ENCODE data around the gene PCNX4. TPM values are rescaled to one million over a fixed set of nuclear protein-coding genes. Genes with fewer than 3 reads are reported as not detected.
"Not testable (repeated sequence)": the region's sequence is repeated elsewhere in the genome, so short reads cannot be mapped to it uniquely, and the experiment has no call there.

PCNX4 gene
- 10 to 100 TPM; 26.3 to 26.9 TPM for total RNA-seq

DNA sequence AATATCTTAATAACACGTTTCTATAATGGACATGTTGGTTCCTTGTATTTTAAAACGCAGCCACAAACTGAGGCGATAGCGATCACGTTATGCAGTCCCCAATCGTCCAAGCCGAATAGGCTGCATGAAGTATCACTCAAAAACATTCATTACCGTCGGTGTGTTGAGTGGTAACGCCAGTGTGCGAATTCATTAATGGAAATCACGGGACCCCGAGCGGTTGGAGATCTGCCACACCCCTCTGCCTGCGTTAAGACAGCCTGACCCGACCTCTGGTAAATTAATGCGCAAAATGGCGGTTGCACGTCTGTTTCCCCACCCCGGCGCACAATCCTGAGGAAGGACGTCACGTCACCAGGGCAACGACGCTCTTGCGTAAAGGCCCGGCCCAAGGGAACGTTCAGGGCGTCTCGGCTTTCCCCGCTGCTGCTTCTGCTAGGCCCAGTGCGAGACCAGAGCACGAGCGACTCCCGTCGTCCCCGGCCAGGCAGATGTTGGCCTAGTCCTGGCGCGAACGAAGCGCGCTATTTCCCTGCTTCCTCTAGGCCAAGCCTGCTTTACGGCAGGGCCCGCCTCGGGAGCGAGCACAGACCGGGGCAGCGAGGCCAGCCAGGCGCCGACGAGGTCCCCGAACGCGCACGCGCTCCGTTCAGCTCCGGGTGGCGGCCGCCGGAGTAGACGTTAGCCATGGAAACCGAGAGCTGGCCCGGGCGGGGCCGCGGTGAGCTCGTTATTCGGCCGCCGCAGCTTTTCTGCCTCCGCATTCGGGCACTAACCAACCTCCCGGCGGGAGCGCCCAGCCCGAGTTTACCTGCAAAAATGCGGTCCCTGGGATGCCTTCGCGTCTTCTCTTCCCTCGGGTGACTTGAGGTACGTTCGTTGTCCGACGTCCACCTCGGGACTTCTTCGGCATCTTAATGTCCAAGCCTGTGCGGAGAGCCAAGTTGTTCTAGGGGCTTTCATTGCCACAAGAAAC, at the start of gene PCNX4:
PCNX4 (plus strand) TSS at position 374 of the 976 bp plus-strand sequence. CDS start 15,716 bp downstream, outside the sequence.
- Mint-ChIP-seq H3K4me3 (peak within 1 kb of the TSS; percentile 95), H3K9me3 (no peaks in the 10 kb centered on the region), H3K27ac (peak within 1 kb of the TSS; percentile 91), H3K4me1 (ENCODE audit: low read depth) (peaks cover 30% of the 10 kb centered on the region), H3K36me3 (peaks cover 7% of the 10 kb centered on the region), H3K27me3 (no peaks in the 10 kb centered on the region)
- CTCF ChIA-PET, result interaction anchor here (0.9 to 2.7 kb wide), 4 partner anchors 9 to 240 kb away, joined by 3 to 10 read pairs (median 6); partner anchors contain the start of gene DHRS7
- POLR2A ChIA-PET, result interaction anchor here (0.9 to 3.2 kb wide), 6 partner anchors 14 to 157 kb away, joined by 3 to 17 read pairs (median 4); partner anchors contain the start of gene PPM1A
- intact Hi-C loops (cut with micrococcal nuclease), result loop anchor here (1.0 to 10.0 kb wide), 9 partner anchors 19 to 1797 kb away; partner anchors contain the start of genes ARID4A, JKAMP, L3HYPDH and PPM1A
- peak; percentile 95 for DNase-seq

- H3K4me3 Mint-ChIP-seq; POLR2A ChIA-PET; H3K27me3 Mint-ChIP-seq; H3K9me3 Mint-ChIP-seq; intact Hi-C loops (cut with micrococcal nuclease); H3K36me3 Mint-ChIP-seq; DNase-seq; H3K27ac Mint-ChIP-seq: not testable (repeated sequence)
- H3K4me1 Mint-ChIP-seq (ENCODE audit: low read depth), result peaks cover 18% of the 10 kb centered on the region
- CTCF ChIA-PET, result interaction anchor here (0.6 kb wide), 1 partner anchor 15 kb away, joined by 4 read pairs; no protein-coding TSS in a partner anchor
Measured at GRCh38 chr14:60047976-60048375, 43.7 kb upstream of the PCNX4 start.

DNA sequence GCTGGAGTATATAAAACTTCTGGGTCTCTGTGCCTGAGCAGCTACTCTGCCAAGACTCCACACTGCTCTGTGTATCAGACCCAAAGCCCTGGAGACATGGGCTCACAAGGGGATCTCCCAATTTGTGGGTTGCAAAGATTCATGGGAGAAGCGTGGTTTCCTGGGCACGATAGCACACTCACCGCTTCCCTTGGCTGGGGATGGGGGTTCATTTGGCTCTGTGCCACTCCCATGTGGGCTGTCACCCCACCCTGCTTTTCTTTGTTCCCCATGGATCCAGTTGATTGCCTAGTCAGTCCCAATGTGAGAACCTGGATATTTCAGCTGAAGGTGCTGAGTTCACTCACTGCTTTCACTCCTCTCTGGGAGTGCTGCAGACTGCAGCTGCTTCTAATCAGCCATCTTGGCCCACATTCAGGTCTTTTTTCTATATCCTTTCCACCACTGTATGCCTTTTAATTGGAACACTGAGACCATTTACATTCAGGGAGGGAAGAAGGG, 40.0 kb upstream of the PCNX4 start:
- intact Hi-C loops (cut with micrococcal nuclease), result no loop called here
- H3K27me3 Mint-ChIP-seq, result peaks cover 5% of the 10 kb centered on the region
- no peaks in the 10 kb centered on the region for H3K36me3 Mint-ChIP-seq
- POLR2A ChIA-PET, result no interaction called here
- CTCF ChIA-PET, result no interaction called here
- H3K4me1 Mint-ChIP-seq (ENCODE audit: low read depth), result peaks cover 18% of the 10 kb centered on the region
- no peaks in the 10 kb centered on the region for H3K9me3 Mint-ChIP-seq
- no peak overlapping the region for H3K27ac Mint-ChIP-seq
- no peak overlapping the region for H3K4me3 Mint-ChIP-seq
- DNase-seq, result peak; percentile 28

DNA sequence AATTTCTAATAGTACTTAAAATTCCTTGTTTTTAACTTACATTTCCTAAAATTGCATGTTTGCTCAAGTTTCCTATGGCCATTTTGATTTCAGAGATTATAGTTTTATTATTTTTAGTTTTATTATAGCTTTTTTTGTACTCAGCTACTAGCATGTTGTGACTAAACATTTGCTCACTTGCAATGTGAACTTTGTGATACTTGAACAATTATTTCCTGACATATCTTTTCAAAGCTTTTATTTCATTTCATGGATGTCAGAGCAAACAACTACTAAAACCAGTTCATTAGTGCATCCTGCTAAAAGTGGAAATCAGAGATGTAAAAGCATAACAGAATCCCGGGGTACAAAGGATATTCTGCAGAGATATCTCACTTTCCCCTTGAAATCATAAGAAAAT, 33.6 kb upstream of the PCNX4 start:
- Mint-ChIP-seq H3K36me3 (no peaks in the 10 kb centered on the region), H3K4me1 (ENCODE audit: low read depth) (no peaks in the 10 kb centered on the region), H3K4me3 (no peak overlapping the region), H3K27me3 (peaks cover 9% of the 10 kb centered on the region), H3K27ac (no peak overlapping the region), H3K9me3 (no peaks in the 10 kb centered on the region)
- ChIA-PET POLR2A (no interaction called here), CTCF (interaction anchor here (0.9 to 1.4 kb wide), 2 partner anchors 8 to 126 kb away, joined by 3 to 4 read pairs; no protein-coding TSS in a partner anchor)
- DNase-seq, result no peak
- intact Hi-C loops (cut with micrococcal nuclease), result no loop called here

- peaks cover 4% of the 10 kb centered on the region for H3K27me3 Mint-ChIP-seq
- H3K9me3 Mint-ChIP-seq, result no peaks in the 10 kb centered on the region
- no peaks in the 10 kb centered on the region for H3K36me3 Mint-ChIP-seq
- CTCF ChIA-PET, result interaction anchor here (1.6 kb wide), 2 partner anchors 122 to 126 kb away, joined by 3 to 12 read pairs; no protein-coding TSS in a partner anchor
- H3K27ac Mint-ChIP-seq, result no peak overlapping the region
- DNase-seq, result no peak
- intact Hi-C loops (cut with micrococcal nuclease), result no loop called here
- H3K4me3 Mint-ChIP-seq, result no peak overlapping the region
- no peaks in the 10 kb centered on the region for H3K4me1 Mint-ChIP-seq (ENCODE audit: low read depth)
- POLR2A ChIA-PET, result no interaction called here
Measured at GRCh38 chr14:60061371-60061770, 30.4 kb upstream of the PCNX4 start.

DNA sequence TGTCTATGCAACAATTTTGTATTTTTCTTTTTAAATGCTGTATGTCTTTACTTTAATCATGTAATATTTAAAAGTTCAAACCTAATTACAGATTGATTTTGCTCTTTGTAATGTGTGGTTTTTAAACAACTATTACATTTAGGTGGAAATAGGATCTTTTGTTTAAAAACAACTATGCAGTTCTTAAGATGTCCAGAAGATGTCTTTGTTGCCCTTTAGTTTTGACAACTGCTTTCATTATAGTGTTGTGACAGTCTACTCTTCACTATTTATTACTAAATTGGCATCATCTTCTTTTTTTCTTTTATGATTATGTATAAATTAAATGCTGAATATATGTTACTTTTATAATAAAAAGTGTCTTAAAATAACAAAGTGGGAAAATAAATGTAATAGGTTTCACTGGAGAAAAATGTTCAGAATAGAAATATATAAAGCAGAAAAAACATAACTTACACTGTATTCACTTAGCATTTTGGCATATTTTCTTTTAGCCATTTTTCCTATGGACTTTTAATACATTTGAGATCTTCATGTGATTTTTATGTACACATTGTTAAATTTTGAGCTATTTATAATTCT, 27.1 kb upstream of the PCNX4 start:
- CTCF ChIA-PET, result interaction anchor here (1.0 to 5.5 kb wide), 3 partner anchors 100 to 120 kb away, joined by 7 to 68 read pairs (median 12); partner anchors contain the start of gene DHRS7
- no peaks in the 10 kb centered on the region for H3K4me1 Mint-ChIP-seq (ENCODE audit: low read depth)
- no peak overlapping the region for H3K4me3 Mint-ChIP-seq
- no peaks in the 10 kb centered on the region for H3K36me3 Mint-ChIP-seq
- DNase-seq, result no peak
- intact Hi-C loops (cut with micrococcal nuclease), result loop anchor here (1.0 kb wide), 1 partner anchor 120 kb away; no protein-coding TSS in a partner anchor
- no peaks in the 10 kb centered on the region for H3K9me3 Mint-ChIP-seq
- POLR2A ChIA-PET, result no interaction called here
- peaks cover 4% of the 10 kb centered on the region for H3K27me3 Mint-ChIP-seq
- no peak overlapping the region for H3K27ac Mint-ChIP-seq

DNA sequence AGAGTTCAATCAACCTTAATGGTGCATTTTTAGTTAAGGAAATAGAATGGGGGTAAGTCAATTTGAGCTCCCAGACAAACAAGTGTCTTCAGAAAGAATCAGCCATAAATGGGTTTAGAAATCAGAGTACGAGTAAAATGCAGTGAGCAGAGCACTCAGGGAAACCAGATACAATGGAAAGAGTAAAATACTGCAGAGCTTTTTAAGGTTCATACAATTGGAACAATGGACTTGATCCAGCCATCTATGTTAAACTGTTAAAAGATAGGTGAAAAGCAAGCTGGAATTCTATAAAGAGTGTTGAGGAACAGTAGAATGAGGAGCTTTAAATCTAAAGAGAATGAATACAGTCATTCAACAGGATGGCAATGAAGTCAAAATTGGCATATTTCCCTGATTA, 23.8 kb upstream of the PCNX4 start:
- H3K36me3 Mint-ChIP-seq, result no peaks in the 10 kb centered on the region
- ChIA-PET POLR2A (no interaction called here), CTCF (interaction anchor here (0.6 to 5.5 kb wide), 2 partner anchors 117 to 179 kb away, joined by 6 to 68 read pairs; no protein-coding TSS in a partner anchor)
- DNase-seq, result no peak
- no peaks in the 10 kb centered on the region for H3K4me1 Mint-ChIP-seq (ENCODE audit: low read depth)
- no peaks in the 10 kb centered on the region for H3K27me3 Mint-ChIP-seq
- H3K4me3 Mint-ChIP-seq, result no peak overlapping the region
- intact Hi-C loops (cut with micrococcal nuclease), result no loop called here
- H3K9me3 Mint-ChIP-seq, result no peaks in the 10 kb centered on the region
- H3K27ac Mint-ChIP-seq, result no peak overlapping the region

DNA sequence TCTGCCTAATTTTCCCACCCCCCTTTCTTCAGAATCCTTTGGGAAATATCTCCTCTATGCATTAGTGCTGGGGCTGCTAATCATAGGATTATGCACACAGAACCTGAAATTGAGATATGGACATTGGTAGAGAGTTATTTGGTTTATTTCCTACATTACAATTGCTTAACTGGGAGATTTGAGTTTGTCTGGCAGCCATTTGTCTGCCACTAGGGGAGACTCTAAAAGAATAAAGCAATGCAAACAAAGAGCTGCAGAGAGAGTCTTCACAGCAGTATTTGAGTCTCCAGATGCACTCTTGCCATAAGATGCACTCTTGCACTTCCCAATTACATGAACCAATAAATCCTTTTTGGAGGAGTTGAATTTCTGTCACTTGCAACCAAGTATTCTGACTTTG, 12.0 kb upstream of the PCNX4 start:
- Mint-ChIP-seq H3K4me1 (ENCODE audit: low read depth) (no peaks in the 10 kb centered on the region), H3K4me3 (no peak overlapping the region), H3K27me3 (peaks cover 8% of the 10 kb centered on the region), H3K36me3 (peaks cover 12% of the 10 kb centered on the region), H3K27ac (no peak overlapping the region), H3K9me3 (peaks cover 9% of the 10 kb centered on the region)
- DNase-seq, result no peak
- intact Hi-C loops (cut with micrococcal nuclease), result no loop called here
- ChIA-PET POLR2A (no interaction called here), CTCF (interaction anchor here (0.9 kb wide), 1 partner anchor 11 kb away, joined by 3 read pairs; no protein-coding TSS in a partner anchor)

DNA sequence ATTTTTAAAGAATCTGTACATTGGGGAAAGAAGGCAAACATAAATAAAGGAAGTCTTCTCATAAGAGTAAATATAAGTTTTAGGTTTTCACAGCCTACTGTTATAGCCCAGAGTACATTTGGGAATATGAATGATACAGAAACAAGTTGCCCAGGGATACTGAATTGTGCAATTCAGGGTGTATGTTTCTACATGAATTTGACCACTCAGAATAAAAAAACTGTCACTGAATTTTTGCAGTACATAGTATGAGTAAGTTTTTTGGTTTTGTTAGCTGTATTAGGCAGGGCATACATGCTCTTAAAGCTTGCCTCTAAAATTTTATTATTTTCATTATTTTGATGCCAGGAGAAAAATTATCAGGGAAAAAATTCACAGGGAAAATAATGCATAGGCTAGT, 6.6 kb upstream of the PCNX4 start:
- no peaks in the 10 kb centered on the region for H3K36me3 Mint-ChIP-seq
- POLR2A ChIA-PET, result no interaction called here
- intact Hi-C loops (cut with micrococcal nuclease), result no loop called here
- no peak overlapping the region for H3K4me3 Mint-ChIP-seq
- no peaks in the 10 kb centered on the region for H3K27me3 Mint-ChIP-seq
- CTCF ChIA-PET, result interaction anchor here (0.5 kb wide), 1 partner anchor 246 kb away, joined by 3 read pairs; no protein-coding TSS in a partner anchor
- DNase-seq, result no peak
- H3K9me3 Mint-ChIP-seq, result no peaks in the 10 kb centered on the region
- H3K27ac Mint-ChIP-seq, result no peak overlapping the region
- H3K4me1 Mint-ChIP-seq (ENCODE audit: low read depth), result no peaks in the 10 kb centered on the region

DNA sequence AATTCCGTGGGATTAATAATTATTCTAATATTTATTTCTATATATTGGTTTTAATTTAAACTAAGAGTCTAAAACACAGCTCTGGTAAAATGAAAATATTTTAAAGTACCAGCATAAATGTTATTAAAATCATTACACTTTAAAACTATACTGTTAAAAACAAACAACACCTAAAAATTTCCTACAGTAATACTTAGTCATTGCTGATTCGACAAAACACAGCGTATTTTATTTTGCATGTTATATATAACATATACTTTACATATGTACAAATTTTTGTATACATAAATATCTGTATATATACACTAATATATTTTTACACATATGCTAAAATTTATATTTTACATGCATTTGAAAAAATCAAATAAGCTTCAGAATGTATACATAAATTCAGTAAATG, 6.0 kb upstream of the PCNX4 start:
- Mint-ChIP-seq H3K27ac (no peak overlapping the region), H3K27me3 (no peaks in the 10 kb centered on the region), H3K9me3 (no peaks in the 10 kb centered on the region), H3K36me3 (peaks cover 1% of the 10 kb centered on the region), H3K4me1 (ENCODE audit: low read depth) (peaks cover 2% of the 10 kb centered on the region), H3K4me3 (no peak overlapping the region)
- DNase-seq, result no peak
- intact Hi-C loops (cut with micrococcal nuclease), result no loop called here
- ChIA-PET POLR2A (no interaction called here), CTCF (interaction anchor here (0.9 kb wide), 1 partner anchor 121 kb away, joined by 3 read pairs; no protein-coding TSS in a partner anchor)

DNA sequence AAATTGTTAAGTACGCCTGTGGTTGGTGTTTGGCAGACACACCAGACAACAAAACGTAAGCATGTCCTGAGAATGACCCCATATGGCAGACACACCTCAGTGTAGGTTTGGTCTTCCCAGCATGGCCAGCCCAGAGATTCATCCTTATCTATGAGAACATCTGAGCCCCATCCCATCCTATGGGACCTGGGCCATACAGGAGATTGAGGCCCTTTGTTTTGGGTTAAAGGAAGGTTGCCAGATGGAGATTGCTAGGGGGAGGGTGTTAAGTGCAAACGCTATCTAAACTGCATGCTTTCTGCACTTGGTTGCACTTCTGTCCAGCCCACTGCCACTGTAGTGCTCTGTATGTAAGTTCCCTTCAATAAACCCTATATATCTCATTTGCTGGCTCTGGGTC, 4.1 kb upstream of the PCNX4 start:
- no peaks in the 10 kb centered on the region for H3K9me3 Mint-ChIP-seq
- DNase-seq, result no peak
- CTCF ChIA-PET, result no interaction called here
- no peaks in the 10 kb centered on the region for H3K27me3 Mint-ChIP-seq
- POLR2A ChIA-PET, result no interaction called here
- H3K4me1 Mint-ChIP-seq (ENCODE audit: low read depth), result peaks cover 4% of the 10 kb centered on the region
- H3K27ac Mint-ChIP-seq, result no peak overlapping the region
- no peak overlapping the region for H3K4me3 Mint-ChIP-seq
- H3K36me3 Mint-ChIP-seq, result peaks cover 6% of the 10 kb centered on the region
- intact Hi-C loops (cut with micrococcal nuclease), result no loop called here

GRCh38 chr14:60089221-60089620, 2.5 kb upstream of the PCNX4 start:
- Mint-ChIP-seq H3K36me3 (peaks cover 7% of the 10 kb centered on the region), H3K9me3 (no peaks in the 10 kb centered on the region), H3K4me3 (no peak overlapping the region), H3K27me3 (no peaks in the 10 kb centered on the region), H3K4me1 (ENCODE audit: low read depth) (peaks cover 16% of the 10 kb centered on the region), H3K27ac (no peak overlapping the region)
- intact Hi-C loops (cut with micrococcal nuclease), result no loop called here
- no peak for DNase-seq
- ChIA-PET CTCF (interaction anchor here (2.2 to 2.7 kb wide), 2 partner anchors 124 to 512 kb away, joined by 7 to 9 read pairs; partner anchors contain the start of gene CCDC175), POLR2A (no interaction called here)
